HEK293T (cell line): ENCODE measurements around the gene COMMD9.

Source experiments
- ARNT ChIP-seq: fragments of 450-650 bp; IDR thresholded peaks from 2 replicates; pipeline ENCODE4 v1.6.1; 2017; ENCODE audit warnings: mild to moderate bottlenecking
- FOXA1 ChIP-seq: fragments of 450-650 bp; IDR thresholded peaks from 2 replicates; pipeline ENCODE4 v1.6.1; 2016; ENCODE audit warnings: mild to moderate bottlenecking
- FOXK2 ChIP-seq: fragments of 450-650 bp; IDR thresholded peaks from 2 replicates; pipeline ENCODE4 v1.6.1; 2016; ENCODE audit warnings: mild to moderate bottlenecking
- HDGF ChIP-seq: fragments of 450-650 bp; IDR thresholded peaks from 2 replicates; pipeline ENCODE4 v1.6.1; 2017; ENCODE audit warnings: antibody characterized with exemption, borderline replicate concordance
- SP1 ChIP-seq: fragments of 450-650 bp; IDR thresholded peaks from 2 replicates; pipeline ENCODE4 v1.6.1; 2017
- TARDBP ChIP-seq: fragments of 450-650 bp; IDR thresholded peaks from 2 replicates; pipeline ENCODE4 v1.6.1; 2016

- TF ChIP-seq ARNT (no peak), TARDBP (no peak), FOXA1 (no peak), HDGF (no peak), SP1 (no peak), FOXK2 (no peak)
Observed at GRCh38 chr11:36333468-36333867, 44.2 kb upstream of the COMMD9 start.
